HEK293 (cell line): ENCODE data around the gene MTMR4.

Experiments
- CTCF ChIA-PET: fragments of 350-600 bp; formaldehyde crosslinking; extraction: SDS; loops from one replicate; lab custom pipeline; 2021; ENCODE audit warnings: antibody characterized with exemption; lab: Yijun Ruan, JAX
- POLR2A ChIA-PET: fragments of 300-600 bp; formaldehyde crosslinking; extraction: SDS; loops from one replicate; lab custom pipeline; 2020; ENCODE audit warnings: antibody characterized with exemption, inconsistent platforms; lab: Yijun Ruan, JAX
- H3K27ac ChIP-seq: fragments of 200-500 bp; sonication (Bioruptor generic); 2 replicates; pipeline ENCODE4 v1.5.1; 2014; ENCODE audit warnings: low read depth, low read length, control low read depth, inconsistent platforms; ENCODE audit errors: extremely low read depth
- H3K36me3 ChIP-seq, 2 experiments: fragments of 200-500 bp in 1 of 2; sonication (Bioruptor generic) in 1 of 2; 1 replicate in 1 of 2; 2 replicates in 1 of 2; pipeline ENCODE4 v1.5.1; 2014 to 2017; ENCODE audit warnings: inconsistent platforms in 2 of 2, low read length in 2 of 2; ENCODE audit not compliant: control insufficient read depth in 2 of 2, insufficient read depth in 1 of 2
- H3K4me1 ChIP-seq: fragments of 200-500 bp; sonication (Bioruptor generic); 2 replicates; pipeline ENCODE4 v1.5.1; 2014; ENCODE audit warnings: mild to moderate bottlenecking, low read length, inconsistent platforms; ENCODE audit not compliant: control insufficient read depth, insufficient read depth
- H3K4me3 ChIP-seq: 2 replicates; pipeline ENCODE4 v1.5.1; 2011; ENCODE audit warnings: low read depth, mild to moderate bottlenecking, control low read depth, low read length, moderate library complexity
- H3K9me3 ChIP-seq: fragments of 200-500 bp; sonication (Bioruptor generic); 2 replicates; pipeline ENCODE4 v1.5.1; 2014; ENCODE audit warnings: low read depth, low read length, inconsistent platforms; ENCODE audit not compliant: control insufficient read depth, insufficient read depth
- FEZF1 ChIP-seq: fragments of 450-650 bp; formaldehyde crosslinking; IDR thresholded peaks from 2 replicates; pipeline ENCODE4 v1.5.1; 2016; ENCODE audit warnings: missing biosample characterization, missing genetic modification characterization
- GFI1B ChIP-seq: fragments of 450-650 bp; formaldehyde crosslinking; IDR thresholded peaks from 2 replicates; pipeline ENCODE4 v1.5.1; 2016; ENCODE audit warnings: missing biosample characterization, missing genetic modification characterization
- GLI2 ChIP-seq: fragments of 450-650 bp; formaldehyde crosslinking; IDR thresholded peaks from 2 replicates; pipeline ENCODE4; 2017; ENCODE audit warnings: missing biosample characterization, missing genetic modification characterization, low read depth, borderline replicate concordance
- GLI4 ChIP-seq: fragments of 450-650 bp; formaldehyde crosslinking; IDR thresholded peaks from 2 replicates; pipeline ENCODE4 v1.5.1; 2016; ENCODE audit warnings: missing biosample characterization, missing genetic modification characterization
- IKZF3 ChIP-seq: fragments of 450-650 bp; IDR thresholded peaks from 2 replicates; pipeline ENCODE4 v1.5.0; 2018; ENCODE audit warnings: missing biosample characterization, mild to moderate bottlenecking, missing genetic modification characterization, moderate library complexity
- MYNN ChIP-seq: fragments of 450-650 bp; formaldehyde crosslinking; IDR thresholded peaks from 2 replicates; pipeline ENCODE4 v1.5.1; 2016; ENCODE audit warnings: missing biosample characterization, missing genetic modification characterization, borderline replicate concordance
- SP3 ChIP-seq: fragments of 450-650 bp; formaldehyde crosslinking; IDR thresholded peaks from 2 replicates; pipeline ENCODE4 v1.5.1; 2016; ENCODE audit warnings: missing biosample characterization, missing genetic modification characterization
- TCF7L2 ChIP-seq: IDR thresholded peaks from 2 replicates; pipeline ENCODE4 v1.6.1; 2011; ENCODE audit warnings: low read depth, mild to moderate bottlenecking, inconsistent platforms, low read length, moderate library complexity, borderline replicate concordance
- YY2 ChIP-seq: fragments of 450-650 bp; formaldehyde crosslinking; IDR thresholded peaks from 2 replicates; pipeline ENCODE4 v1.5.1; 2016; ENCODE audit warnings: missing biosample characterization, missing genetic modification characterization
- ZBTB48 ChIP-seq: fragments of 450-650 bp; formaldehyde crosslinking; IDR thresholded peaks from 2 replicates; pipeline ENCODE4 v1.5.1; 2016; ENCODE audit warnings: missing biosample characterization, missing genetic modification characterization
- ZBTB8A ChIP-seq: fragments of 450-650 bp; formaldehyde crosslinking; IDR thresholded peaks from 2 replicates; pipeline ENCODE4 v1.5.1; 2016; ENCODE audit warnings: missing biosample characterization, missing genetic modification characterization
- ZIC2 ChIP-seq: fragments of 450-650 bp; formaldehyde crosslinking; IDR thresholded peaks from 2 replicates; pipeline ENCODE4 v1.5.1; 2016; ENCODE audit warnings: missing biosample characterization, missing genetic modification characterization
- ZNF114 ChIP-seq: fragments of 450-650 bp; formaldehyde crosslinking; IDR thresholded peaks from 2 replicates; pipeline ENCODE4 v1.5.0; 2017; ENCODE audit warnings: missing biosample characterization, missing genetic modification characterization
- ZNF121 ChIP-seq: fragments of 450-650 bp; formaldehyde crosslinking; IDR thresholded peaks from 2 replicates; pipeline ENCODE4 v1.5.1; 2016; ENCODE audit warnings: missing biosample characterization, missing genetic modification characterization
- ZNF2 ChIP-seq: fragments of 450-650 bp; formaldehyde crosslinking; IDR thresholded peaks from 2 replicates; pipeline ENCODE4 v1.5.1; 2016; ENCODE audit warnings: missing biosample characterization, missing genetic modification characterization
- ZNF23 ChIP-seq: fragments of 450-650 bp; formaldehyde crosslinking; IDR thresholded peaks from 2 replicates; pipeline ENCODE4 v1.5.1; 2016; ENCODE audit warnings: missing biosample characterization, missing genetic modification characterization, borderline replicate concordance
- ZNF266 ChIP-seq: fragments of 450-650 bp; formaldehyde crosslinking; IDR thresholded peaks from 2 replicates; pipeline ENCODE4 v1.5.1; 2016; ENCODE audit warnings: missing biosample characterization, missing genetic modification characterization, low read depth
- ZNF366 ChIP-seq: fragments of 450-650 bp; formaldehyde crosslinking; conservative IDR thresholded peaks from 2 replicates; pipeline ENCODE4 v1.5.1; 2016; ENCODE audit warnings: missing biosample characterization, missing genetic modification characterization
- ZNF404 ChIP-seq: fragments of 450-650 bp; formaldehyde crosslinking; IDR thresholded peaks from 2 replicates; pipeline ENCODE4 v1.5.1; 2017; ENCODE audit warnings: missing biosample characterization, missing genetic modification characterization
- ZNF530 ChIP-seq: fragments of 450-650 bp; formaldehyde crosslinking; IDR thresholded peaks from 2 replicates; pipeline ENCODE4 v1.5.1; 2016; ENCODE audit warnings: low read depth, missing biosample characterization, missing genetic modification characterization
- ZNF621 ChIP-seq: fragments of 450-650 bp; formaldehyde crosslinking; IDR thresholded peaks from 2 replicates; pipeline ENCODE4 v1.5.1; 2017; ENCODE audit warnings: missing biosample characterization, missing genetic modification characterization
- ZNF626 ChIP-seq: fragments of 450-650 bp; sonication (Bioruptor Pico); formaldehyde crosslinking; IDR thresholded peaks from 2 replicates; pipeline ENCODE4 v1.5.1; 2018; ENCODE audit warnings: missing biosample characterization, missing genetic modification characterization, inconsistent platforms
- ZNF660 ChIP-seq: fragments of 450-650 bp; IDR thresholded peaks from 2 replicates; pipeline ENCODE4 v1.5.1; 2018; ENCODE audit warnings: missing biosample characterization, mild to moderate bottlenecking, missing genetic modification characterization
- ZSCAN30 ChIP-seq: fragments of 450-650 bp; IDR thresholded peaks from 2 replicates; pipeline ENCODE4 v1.5.1; 2018; ENCODE audit warnings: missing biosample characterization, mild to moderate bottlenecking, missing genetic modification characterization, moderate library complexity
- TF ChIP-seq, protein P1 (sequence below): fragments of 450-650 bp; formaldehyde crosslinking; IDR thresholded peaks from 2 replicates; pipeline ENCODE4 v1.5.1; 2017; ENCODE audit warnings: missing biosample characterization, missing genetic modification characterization
- TF ChIP-seq, protein P2 (sequence below): fragments of 450-650 bp; formaldehyde crosslinking; conservative IDR thresholded peaks from 2 replicates; pipeline ENCODE4 v1.5.1; 2016; ENCODE audit warnings: low read depth, missing biosample characterization, missing genetic modification characterization
- TF ChIP-seq, protein P3 (sequence below): fragments of 450-650 bp; formaldehyde crosslinking; IDR thresholded peaks from 2 replicates; pipeline ENCODE4 v1.5.1; 2016; ENCODE audit warnings: missing biosample characterization, missing genetic modification characterization
- TF ChIP-seq, protein P4 (sequence below): fragments of 450-650 bp; formaldehyde crosslinking; IDR thresholded peaks from 2 replicates; pipeline ENCODE4 v1.5.1; 2017; ENCODE audit warnings: missing biosample characterization, mild to moderate bottlenecking, missing genetic modification characterization, moderate library complexity

Gene MTMR4

DNA sequence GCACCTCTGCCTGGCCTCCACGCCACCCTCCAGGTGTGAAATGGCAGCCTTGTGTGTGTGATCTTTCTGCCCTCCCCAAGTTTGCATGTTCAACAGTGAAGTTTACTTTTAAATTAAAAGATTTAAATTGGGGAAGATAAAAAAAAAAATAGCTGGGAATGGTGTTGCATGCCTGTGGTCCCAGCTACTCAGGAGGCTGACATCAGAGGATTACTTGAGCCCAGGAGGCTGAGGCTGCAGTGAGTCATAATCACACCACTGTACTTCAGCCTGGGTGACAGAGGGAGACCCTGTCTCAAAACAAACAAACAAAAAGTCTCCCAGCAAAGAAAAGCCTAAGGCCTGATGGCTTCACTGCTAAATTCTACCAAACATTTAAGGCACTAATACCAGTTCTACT, 61.7 kb downstream of the MTMR4 start (continued):
- TF ChIP-seq, protein P1, sequence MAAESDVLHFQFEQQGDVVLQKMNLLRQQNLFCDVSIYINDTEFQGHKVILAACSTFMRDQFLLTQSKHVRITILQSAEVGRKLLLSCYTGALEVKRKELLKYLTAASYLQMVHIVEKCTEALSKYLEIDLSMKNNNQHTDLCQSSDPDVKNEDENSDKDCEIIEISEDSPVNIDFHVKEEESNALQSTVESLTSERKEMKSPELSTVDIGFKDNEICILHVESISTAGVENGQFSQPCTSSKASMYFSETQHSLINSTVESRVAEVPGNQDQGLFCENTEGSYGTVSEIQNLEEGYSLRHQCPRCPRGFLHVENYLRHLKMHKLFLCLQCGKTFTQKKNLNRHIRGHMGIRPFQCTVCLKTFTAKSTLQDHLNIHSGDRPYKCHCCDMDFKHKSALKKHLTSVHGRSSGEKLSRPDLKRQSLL = peak; percentile 58; the same call in 1 of the 2 replicates
- TF ChIP-seq ZNF404 (tag by site-specific recombination) (no peak), ZBTB8A (no peak), ZIC2 (tag by site-specific recombination) (no peak), SP3 (tag by site-specific recombination) (no peak), ZNF366 (tag by site-specific recombination) (peak; percentile 68), GFI1B (no peak), FEZF1 (no peak)

DNA sequence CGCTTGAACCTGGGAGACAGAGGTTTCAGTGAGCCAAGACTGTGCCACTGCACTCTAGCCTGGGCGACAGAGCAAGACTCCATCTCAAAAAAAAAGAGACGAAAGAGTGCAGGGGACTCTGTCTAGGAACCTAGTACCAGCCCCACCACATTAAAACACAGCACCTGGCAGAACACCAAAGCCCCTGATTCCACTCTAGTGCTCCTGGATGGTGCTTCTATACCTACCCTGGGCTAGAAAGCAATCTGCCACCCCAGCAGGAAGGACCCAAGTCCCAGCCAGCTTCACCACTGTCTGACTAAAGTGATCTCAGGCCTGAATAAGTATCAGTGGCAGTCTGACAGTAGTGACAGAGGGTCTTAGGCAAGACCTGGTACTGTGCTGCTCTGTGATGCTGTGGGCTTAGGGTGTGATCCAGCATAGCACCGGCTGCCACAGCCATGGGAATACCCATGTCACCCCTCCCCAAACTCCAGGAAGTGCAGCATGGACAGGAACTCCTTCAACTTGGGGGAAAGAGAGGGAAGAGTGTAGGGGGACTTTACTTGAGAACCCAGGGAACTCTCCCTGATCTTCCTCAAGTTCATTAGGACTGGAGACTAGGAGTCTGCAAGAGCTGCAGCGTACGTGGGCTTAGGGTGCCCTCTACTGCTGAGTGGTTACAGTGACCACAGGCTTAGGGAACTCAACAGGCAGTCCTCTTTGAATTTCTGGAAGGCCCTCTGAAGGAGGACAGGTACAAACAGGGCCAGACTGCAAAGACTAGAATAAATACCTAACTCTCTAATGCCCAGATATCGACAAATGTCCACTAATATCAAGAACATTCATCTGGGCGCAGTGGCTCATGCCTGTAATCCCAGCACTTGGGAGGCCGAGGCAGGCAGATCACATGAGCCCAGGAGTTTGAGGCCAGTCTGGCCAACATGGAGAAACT, 67.1 kb downstream of the MTMR4 start:
- H3K4me3 ChIP-seq = no peak overlapping the region
- ChIA-PET CTCF (interaction anchor here (0.6 to 8.0 kb wide), 27 partner anchors 9 to 699 kb away, joined by 3 to 189 read pairs (median 4); no protein-coding TSS in a partner anchor), POLR2A (interaction anchor here (1.0 kb wide), 1 partner anchor 130 kb away, joined by 3 read pairs; no protein-coding TSS in a partner anchor)
- no peaks in the 10 kb centered on the region for H3K9me3 ChIP-seq
- H3K27ac ChIP-seq = no peak overlapping the region
- H3K4me1 ChIP-seq = no peaks in the 10 kb centered on the region
- no peaks in the 10 kb centered on the region for H3K36me3 ChIP-seq
- TF ChIP-seq ZBTB48 = peak; percentile 40
- TF ChIP-seq MYNN (tag by site-specific recombination) = no peak
- 0 out of 2 replicates have a peak, but pooled peaks have one; percentile 49 for TF ChIP-seq ZNF2 (tag by site-specific recombination)
- no peak for TF ChIP-seq TCF7L2
- TF ChIP-seq ZNF530 (tag by site-specific recombination) = no peak
- TF ChIP-seq ZNF266 (tag by site-specific recombination) = no peak
- TF ChIP-seq ZNF121 (tag by site-specific recombination) = no peak
- TF ChIP-seq, protein P2, sequence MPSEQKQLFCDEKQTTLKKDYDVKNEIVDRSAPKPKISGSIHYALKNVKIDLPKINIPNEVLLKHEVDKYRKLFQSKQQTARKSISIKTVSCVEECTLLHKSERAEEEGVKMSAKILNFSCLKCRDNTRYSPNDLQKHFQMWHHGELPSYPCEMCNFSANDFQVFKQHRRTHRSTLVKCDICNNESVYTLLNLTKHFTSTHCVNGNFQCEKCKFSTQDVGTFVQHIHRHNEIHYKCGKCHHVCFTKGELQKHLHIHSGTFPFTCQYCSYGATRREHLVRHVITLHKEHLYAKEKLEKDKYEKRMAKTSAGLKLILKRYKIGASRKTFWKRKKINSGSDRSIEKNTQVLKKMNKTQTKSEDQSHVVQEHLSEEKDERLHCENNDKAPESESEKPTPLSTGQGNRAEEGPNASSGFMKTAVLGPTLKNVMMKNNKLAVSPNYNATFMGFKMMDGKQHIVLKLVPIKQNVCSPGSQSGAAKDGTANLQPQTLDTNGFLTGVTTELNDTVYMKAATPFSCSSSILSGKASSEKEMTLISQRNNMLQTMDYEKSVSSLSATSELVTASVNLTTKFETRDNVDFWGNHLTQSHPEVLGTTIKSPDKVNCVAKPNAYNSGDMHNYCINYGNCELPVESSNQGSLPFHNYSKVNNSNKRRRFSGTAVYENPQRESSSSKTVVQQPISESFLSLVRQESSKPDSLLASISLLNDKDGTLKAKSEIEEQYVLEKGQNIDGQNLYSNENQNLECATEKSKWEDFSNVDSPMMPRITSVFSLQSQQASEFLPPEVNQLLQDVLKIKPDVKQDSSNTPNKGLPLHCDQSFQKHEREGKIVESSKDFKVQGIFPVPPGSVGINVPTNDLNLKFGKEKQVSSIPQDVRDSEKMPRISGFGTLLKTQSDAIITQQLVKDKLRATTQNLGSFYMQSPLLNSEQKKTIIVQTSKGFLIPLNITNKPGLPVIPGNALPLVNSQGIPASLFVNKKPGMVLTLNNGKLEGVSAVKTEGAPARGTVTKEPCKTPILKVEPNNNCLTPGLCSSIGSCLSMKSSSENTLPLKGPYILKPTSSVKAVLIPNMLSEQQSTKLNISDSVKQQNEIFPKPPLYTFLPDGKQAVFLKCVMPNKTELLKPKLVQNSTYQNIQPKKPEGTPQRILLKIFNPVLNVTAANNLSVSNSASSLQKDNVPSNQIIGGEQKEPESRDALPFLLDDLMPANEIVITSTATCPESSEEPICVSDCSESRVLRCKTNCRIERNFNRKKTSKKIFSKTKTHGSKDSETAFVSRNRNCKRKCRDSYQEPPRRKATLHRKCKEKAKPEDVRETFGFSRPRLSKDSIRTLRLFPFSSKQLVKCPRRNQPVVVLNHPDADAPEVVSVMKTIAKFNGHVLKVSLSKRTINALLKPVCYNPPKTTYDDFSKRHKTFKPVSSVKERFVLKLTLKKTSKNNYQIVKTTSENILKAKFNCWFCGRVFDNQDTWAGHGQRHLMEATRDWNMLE = no peak
- peak; percentile 49; the same call in 1 of the 2 replicates for TF ChIP-seq ZNF660 (tag by site-specific recombination)
- no peak for TF ChIP-seq GLI2 (tag by site-specific recombination)
- TF ChIP-seq YY2 (tag by site-specific recombination) = no peak
- TF ChIP-seq ZNF114 (tag by site-specific recombination) = no peak
- TF ChIP-seq, protein P3, sequence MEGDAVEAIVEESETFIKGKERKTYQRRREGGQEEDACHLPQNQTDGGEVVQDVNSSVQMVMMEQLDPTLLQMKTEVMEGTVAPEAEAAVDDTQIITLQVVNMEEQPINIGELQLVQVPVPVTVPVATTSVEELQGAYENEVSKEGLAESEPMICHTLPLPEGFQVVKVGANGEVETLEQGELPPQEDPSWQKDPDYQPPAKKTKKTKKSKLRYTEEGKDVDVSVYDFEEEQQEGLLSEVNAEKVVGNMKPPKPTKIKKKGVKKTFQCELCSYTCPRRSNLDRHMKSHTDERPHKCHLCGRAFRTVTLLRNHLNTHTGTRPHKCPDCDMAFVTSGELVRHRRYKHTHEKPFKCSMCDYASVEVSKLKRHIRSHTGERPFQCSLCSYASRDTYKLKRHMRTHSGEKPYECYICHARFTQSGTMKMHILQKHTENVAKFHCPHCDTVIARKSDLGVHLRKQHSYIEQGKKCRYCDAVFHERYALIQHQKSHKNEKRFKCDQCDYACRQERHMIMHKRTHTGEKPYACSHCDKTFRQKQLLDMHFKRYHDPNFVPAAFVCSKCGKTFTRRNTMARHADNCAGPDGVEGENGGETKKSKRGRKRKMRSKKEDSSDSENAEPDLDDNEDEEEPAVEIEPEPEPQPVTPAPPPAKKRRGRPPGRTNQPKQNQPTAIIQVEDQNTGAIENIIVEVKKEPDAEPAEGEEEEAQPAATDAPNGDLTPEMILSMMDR = peak; percentile 93
- TF ChIP-seq ZNF404 (tag by site-specific recombination) = no peak
- TF ChIP-seq ZSCAN30 (tag by site-specific recombination) = no peak
- TF ChIP-seq GLI4 = no peak
- TF ChIP-seq IKZF3 (tag by site-specific recombination) = no peak
- TF ChIP-seq ZNF626 (tag by site-specific recombination) = no peak
- TF ChIP-seq, protein P4, sequence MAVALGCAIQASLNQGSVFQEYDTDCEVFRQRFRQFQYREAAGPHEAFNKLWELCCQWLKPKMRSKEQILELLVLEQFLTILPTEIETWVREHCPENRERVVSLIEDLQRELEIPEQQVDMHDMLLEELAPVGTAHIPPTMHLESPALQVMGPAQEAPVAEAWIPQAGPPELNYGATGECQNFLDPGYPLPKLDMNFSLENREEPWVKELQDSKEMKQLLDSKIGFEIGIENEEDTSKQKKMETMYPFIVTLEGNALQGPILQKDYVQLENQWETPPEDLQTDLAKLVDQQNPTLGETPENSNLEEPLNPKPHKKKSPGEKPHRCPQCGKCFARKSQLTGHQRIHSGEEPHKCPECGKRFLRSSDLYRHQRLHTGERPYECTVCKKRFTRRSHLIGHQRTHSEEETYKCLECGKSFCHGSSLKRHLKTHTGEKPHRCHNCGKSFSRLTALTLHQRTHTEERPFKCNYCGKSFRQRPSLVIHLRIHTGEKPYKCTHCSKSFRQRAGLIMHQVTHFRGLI (tag by site-specific recombination) = peak; percentile 52; the same call in 1 of the 2 replicates
- TF ChIP-seq ZNF23 (tag by site-specific recombination) = no peak
- TF ChIP-seq ZNF621 = no peak
